ENCODE results near the gene PACRG.

Gene PACRG

DNA sequence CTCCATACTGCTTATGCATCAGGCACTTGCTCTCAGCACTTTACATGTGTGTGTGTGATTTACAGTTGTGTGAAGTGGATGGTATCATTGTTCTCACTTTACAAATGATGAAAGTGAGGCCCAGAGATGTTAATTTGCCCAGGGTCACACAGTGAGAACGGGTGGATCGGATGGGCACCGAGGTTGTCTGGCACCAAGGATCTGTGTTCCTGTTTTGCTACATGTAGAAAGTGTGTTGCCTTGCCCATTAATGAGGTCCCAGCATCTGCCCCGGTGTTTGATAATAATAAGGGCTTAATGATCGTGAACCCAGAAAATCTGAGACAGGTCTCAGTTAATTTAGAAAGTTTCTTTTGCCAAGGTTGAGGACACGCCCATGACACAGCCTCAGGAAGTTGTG lies 470.6 kb downstream of the PACRG start:
- TF ChIP-seq, protein P1, sequence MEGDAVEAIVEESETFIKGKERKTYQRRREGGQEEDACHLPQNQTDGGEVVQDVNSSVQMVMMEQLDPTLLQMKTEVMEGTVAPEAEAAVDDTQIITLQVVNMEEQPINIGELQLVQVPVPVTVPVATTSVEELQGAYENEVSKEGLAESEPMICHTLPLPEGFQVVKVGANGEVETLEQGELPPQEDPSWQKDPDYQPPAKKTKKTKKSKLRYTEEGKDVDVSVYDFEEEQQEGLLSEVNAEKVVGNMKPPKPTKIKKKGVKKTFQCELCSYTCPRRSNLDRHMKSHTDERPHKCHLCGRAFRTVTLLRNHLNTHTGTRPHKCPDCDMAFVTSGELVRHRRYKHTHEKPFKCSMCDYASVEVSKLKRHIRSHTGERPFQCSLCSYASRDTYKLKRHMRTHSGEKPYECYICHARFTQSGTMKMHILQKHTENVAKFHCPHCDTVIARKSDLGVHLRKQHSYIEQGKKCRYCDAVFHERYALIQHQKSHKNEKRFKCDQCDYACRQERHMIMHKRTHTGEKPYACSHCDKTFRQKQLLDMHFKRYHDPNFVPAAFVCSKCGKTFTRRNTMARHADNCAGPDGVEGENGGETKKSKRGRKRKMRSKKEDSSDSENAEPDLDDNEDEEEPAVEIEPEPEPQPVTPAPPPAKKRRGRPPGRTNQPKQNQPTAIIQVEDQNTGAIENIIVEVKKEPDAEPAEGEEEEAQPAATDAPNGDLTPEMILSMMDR (IDR thresholded peaks at IDR 0.05; ENCODE audit: extremely low read depth, insufficient read depth, missing control alignments), result no peak
- in situ Hi-C loops (cut with MboI; ENCODE audit: low pct_unique_long_range_greater_than_20kb, low sequenced_read_pairs, unreplicated experiment), result no loop called here
- no peak for DNase-seq (ENCODE audit: low spot score)

DNA sequence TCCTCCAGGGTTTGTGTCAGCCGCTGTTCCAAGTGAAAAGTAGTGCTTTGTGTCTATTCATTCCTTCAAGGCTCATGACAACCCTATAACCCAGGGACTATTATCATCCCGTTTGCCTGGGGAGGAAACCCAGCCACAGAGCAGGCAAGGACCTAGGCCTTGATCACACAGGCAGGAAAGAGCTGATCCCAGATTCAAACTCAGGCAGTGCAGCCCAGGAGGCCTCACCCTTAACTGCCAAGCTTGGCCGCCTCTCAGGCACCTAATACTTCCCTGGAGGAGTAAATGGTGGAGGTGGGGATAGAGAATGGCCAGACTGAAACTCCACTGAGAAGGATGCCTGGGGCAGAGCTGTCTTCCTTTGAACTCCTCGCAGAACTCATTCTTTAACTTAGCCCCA lies 471.6 kb downstream of the PACRG start:
- no peak for DNase-seq (ENCODE audit: low spot score)
- in situ Hi-C loops (cut with MboI; ENCODE audit: low pct_unique_long_range_greater_than_20kb, low sequenced_read_pairs, unreplicated experiment), result no loop called here
- TF ChIP-seq, protein P1 (IDR thresholded peaks at IDR 0.05; ENCODE audit: extremely low read depth, insufficient read depth, missing control alignments), result no peak

DNA sequence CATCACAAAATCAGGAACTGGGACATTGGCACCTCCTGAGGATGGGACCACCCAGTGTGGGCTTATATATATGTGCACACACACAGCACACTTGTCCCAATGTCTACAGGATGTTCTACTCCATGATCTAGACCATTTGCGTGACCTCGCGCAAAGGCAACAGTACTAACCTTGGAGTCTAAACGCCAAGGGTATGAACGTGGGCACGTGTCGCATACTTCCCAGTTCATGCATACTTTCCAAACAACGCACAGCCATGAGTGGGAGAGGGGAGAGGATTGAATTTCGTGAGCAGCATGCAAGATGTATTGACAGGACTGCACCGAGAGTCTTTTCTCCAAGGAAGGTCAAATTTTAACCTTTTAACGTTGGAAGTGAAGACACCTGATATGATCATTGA lies 472.5 kb downstream of the PACRG start:
- TF ChIP-seq, protein P1 (IDR thresholded peaks at IDR 0.05; ENCODE audit: extremely low read depth, insufficient read depth, missing control alignments), result no peak
- no peak for DNase-seq (ENCODE audit: low spot score)
- in situ Hi-C loops (cut with MboI; ENCODE audit: low pct_unique_long_range_greater_than_20kb, low sequenced_read_pairs, unreplicated experiment), result no loop called here

DNA sequence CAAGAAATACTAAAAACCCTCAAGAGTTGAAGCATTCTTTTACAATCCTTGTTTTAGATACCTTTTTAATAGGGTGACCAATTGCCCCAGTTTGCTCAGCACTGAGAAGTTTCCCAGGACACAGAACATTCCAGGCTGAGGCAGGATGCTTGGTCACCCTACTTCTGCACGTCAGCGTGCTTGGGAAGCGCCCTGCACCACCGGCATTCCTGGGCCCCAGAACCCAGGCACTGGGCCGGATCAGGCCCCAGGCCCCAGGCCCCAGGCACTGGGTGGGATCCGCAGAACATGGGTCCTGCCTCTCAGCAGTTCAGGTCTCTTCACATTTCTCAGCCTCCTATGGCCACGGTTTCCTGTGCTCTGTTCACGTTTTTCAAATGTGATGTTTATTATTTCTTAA lies 472.9 kb downstream of the PACRG start:
- in situ Hi-C loops (cut with MboI; ENCODE audit: low pct_unique_long_range_greater_than_20kb, low sequenced_read_pairs, unreplicated experiment), result no loop called here
- TF ChIP-seq, protein P1 (IDR thresholded peaks at IDR 0.05; ENCODE audit: extremely low read depth, insufficient read depth, missing control alignments), result no peak
- no peak for DNase-seq (ENCODE audit: low spot score)

DNA sequence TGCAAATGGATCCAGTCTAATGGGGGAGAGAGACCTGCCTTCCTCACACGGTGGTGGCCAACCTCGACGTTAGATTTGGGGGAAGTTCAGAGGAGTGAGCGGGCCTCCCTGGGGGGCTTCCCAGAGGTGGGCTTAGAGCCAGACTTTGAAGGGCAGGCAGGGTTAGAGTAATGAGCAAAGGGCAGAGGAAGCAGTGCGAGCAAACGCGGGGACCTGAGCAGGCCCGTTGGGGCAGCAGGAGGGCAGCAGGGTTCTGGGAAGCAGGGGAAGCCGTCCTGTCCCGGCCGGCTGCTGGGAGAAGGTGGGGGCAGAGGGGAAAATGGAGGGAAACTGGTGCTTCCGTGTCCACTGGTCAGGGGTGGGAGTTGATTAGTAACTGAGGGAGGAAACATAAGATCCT lies 474.1 kb downstream of the PACRG start:
- in situ Hi-C loops (cut with MboI; ENCODE audit: low pct_unique_long_range_greater_than_20kb, low sequenced_read_pairs, unreplicated experiment), result no loop called here
- TF ChIP-seq, protein P1 (IDR thresholded peaks at IDR 0.05; ENCODE audit: extremely low read depth, insufficient read depth, missing control alignments), result no peak

DNA sequence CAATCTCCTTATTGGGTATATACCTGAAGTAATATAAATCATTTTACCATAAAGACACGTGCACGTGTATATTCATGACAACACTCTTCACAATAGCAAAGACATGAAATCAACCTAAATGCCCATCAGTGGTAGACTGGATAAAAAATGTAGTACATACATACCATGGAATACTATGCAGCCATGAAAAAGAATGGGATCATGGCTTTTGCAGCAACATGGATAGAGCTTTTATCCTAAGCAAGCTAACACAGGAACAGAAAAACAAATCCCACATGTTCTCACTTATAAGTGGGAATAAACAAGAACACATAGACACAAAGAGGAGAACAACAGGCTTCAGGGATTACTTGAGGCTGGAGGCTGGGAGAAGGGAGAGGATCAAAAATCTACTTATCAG lies 478.4 kb downstream of the PACRG start:
- in situ Hi-C loops (cut with MboI; ENCODE audit: low pct_unique_long_range_greater_than_20kb, low sequenced_read_pairs, unreplicated experiment), result no loop called here
- TF ChIP-seq, protein P1 (IDR thresholded peaks at IDR 0.05; ENCODE audit: extremely low read depth, insufficient read depth, missing control alignments), result no peak
- DNase-seq (ENCODE audit: low spot score), result no peak

More for the DNA sequence above, 474.1 kb downstream of the PACRG start:
- DNase-seq (ENCODE audit: low spot score), result no peak

All from GM13977 (cell line).